GM12891 (cell line): ENCODE results near the gene DIP2C.

ENCODE experiments used
- DNase-seq: peaks from one replicate; pipeline ENCODE4 v3.0.0; 2011; ENCODE audit warnings: low spot score; ENCODE audit not compliant: insufficient read length
- FAIRE-seq: peaks from 2 replicates; lab custom pipeline; 2011; peaks lifted over from hg19 to GRCh38; lab: Jason Lieb, UNC
- PAX5 ChIP-seq: IDR thresholded peaks from 2 replicates; pipeline ENCODE4 v1.6.1; 2011; ENCODE audit warnings: low read length, moderate library complexity, mild to moderate bottlenecking; ENCODE audit not compliant: insufficient read depth, severe bottlenecking
- POLR2A ChIP-seq: IDR thresholded peaks from 2 replicates; pipeline ENCODE4 v1.6.1; 2011; ENCODE audit warnings: low read depth, low read length, control low read depth
- POLR2AphosphoS5 ChIP-seq: IDR thresholded peaks from 2 replicates; pipeline ENCODE4 v1.6.1; 2011; ENCODE audit warnings: low read depth, low read length, control low read depth
- POU2F2 ChIP-seq: IDR thresholded peaks from 2 replicates; pipeline ENCODE4 v1.6.1; 2011; ENCODE audit warnings: low read depth, mild to moderate bottlenecking, control low read depth, low read length, moderate library complexity
- SPI1 ChIP-seq: IDR thresholded peaks from 2 replicates; pipeline ENCODE4 v1.6.1; 2011; ENCODE audit warnings: low read depth, low read length, control low read depth
- TAF1 ChIP-seq: IDR thresholded peaks from 2 replicates; pipeline ENCODE4 v1.6.1; 2011; ENCODE audit warnings: low read depth, low read length, control low read depth

The DIP2C gene

DNA sequence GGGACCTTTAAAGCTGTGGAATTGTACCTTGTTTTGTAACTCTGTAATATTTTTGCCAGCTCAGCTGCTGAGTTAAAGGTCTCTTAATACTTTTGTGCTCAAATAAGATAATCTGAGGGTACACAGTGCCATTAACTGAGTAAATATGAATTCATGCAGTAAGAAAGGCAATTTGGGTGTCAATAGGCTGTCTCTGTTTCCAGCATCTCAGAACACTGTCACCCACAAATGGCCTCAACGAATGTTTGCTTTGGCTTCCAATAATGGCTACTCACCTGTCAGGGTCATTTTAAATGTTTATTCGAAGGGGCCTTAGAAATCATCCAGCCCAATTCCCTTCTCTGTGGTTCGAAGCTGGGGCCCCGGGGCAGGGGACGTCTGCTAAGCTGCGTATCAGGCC is 328.8 kb downstream of the DIP2C start:
- TF ChIP-seq PAX5 (no peak), SPI1 (no peak), POU2F2 (no peak), POLR2A (no peak), TAF1 (no peak), POLR2AphosphoS5 (no peak)
- no peak for DNase-seq
- FAIRE-seq, result no peak

DNA sequence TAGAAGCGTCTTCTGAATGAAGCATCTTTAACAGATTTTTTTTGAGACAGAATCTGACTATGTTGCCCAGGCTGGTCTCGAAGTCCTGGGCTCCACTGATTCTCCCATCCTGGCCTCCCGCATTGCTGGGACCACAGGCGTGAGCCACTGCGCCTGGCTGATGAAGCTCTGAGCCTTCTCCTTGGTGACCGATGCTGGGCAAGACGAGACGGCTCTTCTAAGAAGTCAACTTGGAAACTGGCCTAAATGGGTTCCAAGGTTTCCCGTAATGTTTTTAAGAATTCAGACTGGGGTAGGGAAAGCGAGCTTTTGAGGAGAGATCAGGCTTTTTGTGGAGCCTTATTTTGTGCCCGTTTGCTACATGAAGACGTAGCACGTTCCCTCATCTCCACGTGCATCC is 329.7 kb downstream of the DIP2C start:
- FAIRE-seq (no peak), DNase-seq (no peak)
- TF ChIP-seq TAF1 (no peak), SPI1 (no peak), POLR2A (no peak), POLR2AphosphoS5 (no peak), POU2F2 (no peak)

DNA sequence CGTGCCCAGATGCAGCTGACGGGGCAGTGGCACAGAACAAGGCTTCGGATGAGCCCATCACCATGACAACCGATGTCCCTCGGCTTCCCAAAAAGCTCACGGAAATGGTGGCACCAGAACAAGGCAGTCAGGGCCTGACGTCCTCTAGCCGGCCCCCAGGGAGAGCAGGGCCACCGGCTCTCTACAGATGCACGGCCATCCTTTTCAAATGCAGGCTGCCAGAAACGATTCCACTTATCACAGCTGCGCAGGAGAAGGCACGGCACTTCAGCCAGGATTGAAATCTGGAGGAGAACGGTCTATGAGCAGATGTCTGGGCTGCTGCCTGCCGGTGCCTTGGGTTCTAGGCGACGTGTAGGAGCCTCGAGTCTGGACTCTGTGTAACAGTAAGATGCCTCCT is 330.4 kb downstream of the DIP2C start:
- TF ChIP-seq POU2F2 (no peak), PAX5 (no peak), POLR2A (no peak), SPI1 (no peak), POLR2AphosphoS5 (no peak), TAF1 (no peak)
- DNase-seq, result no peak
- no peak for FAIRE-seq

DNA sequence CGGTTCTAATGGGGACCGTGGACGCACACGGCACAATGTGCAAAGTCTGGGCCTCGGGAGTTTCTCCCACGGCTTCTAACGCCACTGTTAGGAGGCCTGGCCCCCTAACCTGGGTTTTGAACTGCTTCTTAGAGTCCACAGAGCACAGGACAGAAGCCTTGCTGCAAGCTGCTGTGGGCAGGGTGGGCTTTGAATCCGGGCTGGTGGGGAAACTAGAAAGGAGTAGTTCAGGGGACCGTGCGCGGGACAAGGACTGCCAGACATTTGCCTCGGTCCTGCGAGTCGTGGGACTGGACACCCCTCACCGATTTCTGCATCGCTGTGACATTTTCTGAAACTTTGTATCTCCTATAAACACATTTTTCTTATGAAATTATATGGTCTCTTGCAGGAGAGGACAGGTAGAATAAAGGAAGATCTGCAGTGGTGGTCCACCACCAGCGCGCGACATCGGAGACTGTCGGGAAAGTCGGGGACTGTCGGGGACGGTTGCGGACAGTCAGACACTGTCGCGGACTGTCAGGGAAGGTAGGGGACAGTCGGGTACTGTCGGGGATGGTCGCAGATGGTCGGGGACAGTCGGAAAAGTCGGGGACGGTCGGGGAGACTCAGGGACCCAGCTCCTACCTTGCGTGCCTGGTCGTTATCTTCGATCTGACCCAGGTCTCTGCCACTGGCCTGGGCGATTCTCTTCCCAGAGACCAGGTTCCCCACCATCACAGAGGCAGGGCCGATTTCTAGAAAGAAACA is 332.1 kb downstream of the DIP2C start:
- DNase-seq, result no peak
- TF ChIP-seq PAX5, result no peak
- TF ChIP-seq POLR2A, result no peak
- TF ChIP-seq POLR2AphosphoS5, result no peak
- TF ChIP-seq POU2F2, result no peak
- no peak for TF ChIP-seq SPI1
- no peak for TF ChIP-seq TAF1
- FAIRE-seq, result no peak

DNA sequence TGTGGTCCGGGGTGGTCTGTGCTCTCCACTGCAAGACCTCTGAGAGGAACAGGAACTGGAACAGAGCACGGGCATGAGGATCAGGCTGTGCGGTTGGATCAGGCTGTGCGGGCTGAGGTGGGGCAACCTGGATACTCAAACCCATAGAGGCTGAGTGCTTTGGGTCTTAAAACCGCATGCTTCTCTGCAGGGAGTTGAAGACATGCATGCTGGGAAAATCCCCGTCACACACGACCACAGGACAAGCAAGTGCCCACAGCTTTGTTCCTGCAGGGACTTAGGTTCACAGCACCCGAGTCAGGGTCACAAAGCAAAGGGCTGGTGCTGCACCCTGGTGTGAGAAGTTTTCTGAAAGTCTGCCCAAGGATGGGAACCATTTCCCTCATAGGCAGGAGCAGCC is 333.0 kb downstream of the DIP2C start:
- no peak for DNase-seq
- no peak for FAIRE-seq
- TF ChIP-seq POLR2A (no peak), TAF1 (no peak), POU2F2 (no peak), SPI1 (no peak), PAX5 (no peak), POLR2AphosphoS5 (no peak)

DNA sequence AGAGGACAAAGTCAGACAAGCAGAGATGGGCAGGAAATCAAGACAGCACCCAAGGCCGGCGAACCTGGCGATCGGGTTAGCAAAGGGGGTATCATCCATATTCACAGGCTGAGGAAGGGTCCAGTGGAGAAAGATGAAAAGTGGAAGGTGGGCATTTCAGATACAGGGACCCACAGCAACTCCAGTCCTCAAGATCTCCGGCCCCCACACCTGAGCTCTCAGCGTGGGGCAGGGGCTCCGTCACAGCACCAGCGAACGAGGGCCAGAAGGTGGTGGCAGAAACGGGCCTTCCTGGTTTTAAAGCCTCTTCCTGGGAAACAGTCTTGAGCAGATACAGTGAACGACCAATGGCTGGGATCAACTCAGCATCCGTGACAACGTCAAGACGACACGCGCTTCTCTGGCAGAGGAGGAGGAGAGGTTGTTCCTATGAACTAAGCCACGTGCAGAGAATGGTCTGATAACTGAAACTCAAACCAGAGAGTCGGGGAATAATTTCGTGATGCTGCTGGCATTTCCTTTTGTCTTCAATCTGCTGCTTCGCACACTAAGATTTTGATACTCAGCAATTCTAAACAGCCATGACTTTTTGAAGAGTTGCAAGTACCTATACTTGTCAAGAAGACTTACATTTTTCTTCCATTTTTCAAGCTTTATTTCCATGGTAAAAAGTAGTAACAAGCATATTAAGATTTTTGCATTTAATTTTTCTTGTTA is 334.4 kb downstream of the DIP2C start:
- FAIRE-seq (no peak), DNase-seq (no peak)
- no peak for TF ChIP-seq SPI1
- TF ChIP-seq PAX5, result no peak
- no peak for TF ChIP-seq POU2F2
- no peak for TF ChIP-seq POLR2AphosphoS5
- no peak for TF ChIP-seq POLR2A

DNA sequence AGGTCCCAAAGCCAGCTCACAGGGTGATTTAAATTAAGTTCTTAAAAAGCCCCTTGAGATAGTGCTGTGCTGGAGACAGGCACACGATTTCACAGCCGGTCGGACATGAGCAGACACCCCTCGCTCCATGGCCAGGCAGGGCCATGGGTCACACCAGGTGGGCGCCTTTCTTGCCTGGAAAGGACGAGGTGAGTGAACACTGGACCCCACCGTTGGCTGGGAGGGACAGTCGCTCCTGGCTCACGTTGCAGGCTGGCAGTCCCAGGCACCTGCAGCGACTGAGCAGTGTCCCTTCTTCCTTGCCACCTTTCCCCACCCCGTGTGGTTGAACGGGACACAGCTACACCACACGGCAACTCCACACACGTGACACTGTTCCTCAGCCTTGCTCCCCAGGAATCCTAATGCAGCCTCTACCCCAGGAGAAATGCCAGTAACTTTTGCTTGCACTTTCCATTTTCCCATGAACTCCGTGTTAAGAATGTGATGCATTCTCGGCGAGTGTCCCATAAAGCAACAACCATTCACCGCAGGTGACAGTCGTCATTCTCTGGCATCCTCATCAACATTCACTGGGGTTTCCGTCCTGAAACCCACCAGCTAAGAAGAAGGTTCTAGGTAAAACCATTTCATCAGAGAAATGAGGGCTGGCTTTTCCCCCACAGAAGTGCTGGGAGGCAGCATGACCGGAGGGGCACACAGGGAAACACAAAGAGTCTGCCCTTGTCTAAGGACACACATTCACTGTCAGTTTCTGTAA is 336.8 kb downstream of the DIP2C start:
- DNase-seq, result no peak
- TF ChIP-seq POU2F2, result no peak
- TF ChIP-seq POLR2AphosphoS5, result no peak
- TF ChIP-seq PAX5, result no peak
- no peak for TF ChIP-seq POLR2A
- TF ChIP-seq SPI1, result no peak
- TF ChIP-seq TAF1, result no peak
- no peak for FAIRE-seq

DNA sequence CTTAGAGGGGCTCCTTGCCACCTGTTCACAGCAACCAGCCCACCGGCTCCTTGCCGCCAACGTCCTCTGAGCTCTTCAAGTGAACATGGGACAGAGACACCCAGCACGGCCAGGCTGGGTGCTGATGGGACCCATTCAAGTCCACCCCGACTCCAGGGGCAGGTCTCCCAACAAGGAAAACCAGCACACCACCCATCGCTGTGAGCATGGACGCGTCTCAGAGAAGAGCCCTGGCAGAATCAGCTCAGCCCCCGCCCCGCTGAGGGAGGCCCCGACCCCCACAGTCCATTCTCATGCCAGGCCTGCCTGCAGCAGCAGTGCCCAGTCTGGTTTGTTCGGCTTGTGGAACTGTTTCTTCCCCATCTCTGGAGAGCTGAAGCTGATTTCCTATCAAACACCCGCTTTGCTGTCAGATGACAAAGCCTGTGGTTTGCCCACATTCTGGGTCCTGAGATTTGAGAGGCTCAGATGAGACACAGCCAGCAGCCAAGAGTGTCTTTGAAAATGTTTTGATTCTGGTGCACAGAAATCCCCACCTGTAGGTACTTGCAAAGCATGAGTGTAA is 337.6 kb downstream of the DIP2C start:
- DNase-seq (no peak), FAIRE-seq (no peak)
- TF ChIP-seq POU2F2 (no peak), PAX5 (no peak), SPI1 (no peak), TAF1 (no peak), POLR2A (no peak), POLR2AphosphoS5 (no peak)
